Trophoblast cell (in vitro differentiated cells and primary cell): Measurements from ENCODE around the gene DSG1.

Experiments used
- DNase-seq, 2 donors: peaks; one replicate each; pipeline ENCODE4 v3.0.0-alpha.2; 2016
- H2AFZ ChIP-seq: 2 replicates; pipeline ENCODE4 v1.6.1; 2013; ENCODE audit warnings: low read length, moderate library complexity, mild to moderate bottlenecking; ENCODE audit not compliant: insufficient read depth, poor library complexity
- H2AK5ac ChIP-seq: 2 replicates; pipeline ENCODE4 v1.6.1; 2013; ENCODE audit warnings: mild to moderate bottlenecking, low read length
- H2BK120ac ChIP-seq: 2 replicates; pipeline ENCODE4 v1.6.1; 2013; ENCODE audit warnings: low read length, mild to moderate bottlenecking, moderate library complexity; ENCODE audit not compliant: insufficient read depth, poor library complexity
- H2BK12ac ChIP-seq: 2 replicates; pipeline ENCODE4 v1.6.1; 2013; ENCODE audit warnings: mild to moderate bottlenecking, low read length, moderate library complexity
- H2BK5ac ChIP-seq: 2 replicates; pipeline ENCODE4 v1.6.1; 2013; ENCODE audit warnings: low read length, low read depth, moderate library complexity, mild to moderate bottlenecking; ENCODE audit not compliant: poor library complexity
- H3K14ac ChIP-seq: 2 replicates; pipeline ENCODE4 v1.6.1; 2013; ENCODE audit warnings: mild to moderate bottlenecking, low read length
- H3K18ac ChIP-seq: 2 replicates; pipeline ENCODE4 v1.6.1; 2013; ENCODE audit warnings: mild to moderate bottlenecking, low read length
- H3K23ac ChIP-seq: 2 replicates; pipeline ENCODE4 v1.6.1; 2013; ENCODE audit warnings: low read length
- H3K27ac ChIP-seq: 2 replicates; pipeline ENCODE4 v1.5.1; 2013; ENCODE audit warnings: low read depth, mild to moderate bottlenecking, inconsistent platforms, low read length, moderate library complexity
- H3K27me3 ChIP-seq: 2 replicates; pipeline ENCODE4 v1.6.1; 2013; ENCODE audit warnings: inconsistent platforms, mild to moderate bottlenecking, low read length, moderate library complexity; ENCODE audit not compliant: insufficient read depth
- H3K36me3 ChIP-seq, 2 experiments: 1 replicate in 1 of 2; 2 replicates in 1 of 2; pipeline ENCODE4 v1.6.1; 2013; ENCODE audit warnings: low read length in 2 of 2, mild to moderate bottlenecking in 2 of 2, moderate library complexity in 1 of 2; ENCODE audit not compliant: insufficient read depth in 2 of 2, control insufficient read depth in 1 of 2
- H3K4ac ChIP-seq: 2 replicates; pipeline ENCODE4 v1.6.1; 2013; ENCODE audit warnings: low read depth, mild to moderate bottlenecking, low read length, moderate library complexity
- H3K4me1 ChIP-seq, 2 experiments: 1 replicate in 1 of 2; 2 replicates in 1 of 2; pipeline ENCODE4 v1.6.1; 2013; ENCODE audit warnings: low read length in 2 of 2, mild to moderate bottlenecking in 2 of 2, moderate library complexity in 1 of 2; ENCODE audit not compliant: insufficient read depth in 2 of 2, control insufficient read depth in 1 of 2
- H3K4me2 ChIP-seq: 2 replicates; pipeline ENCODE4 v1.6.1; 2013; ENCODE audit warnings: inconsistent platforms, mild to moderate bottlenecking, low read length, moderate library complexity
- H3K4me3 ChIP-seq: 2 replicates; pipeline ENCODE4 v1.5.1; 2013; ENCODE audit warnings: mild to moderate bottlenecking, low read depth, low read length, inconsistent platforms
- H3K79me1 ChIP-seq: one replicate; pipeline ENCODE4 v1.6.1; 2013; ENCODE audit warnings: low read length
- H3K79me2 ChIP-seq: 2 replicates; pipeline ENCODE4 v1.6.1; 2013; ENCODE audit warnings: low read length, mild to moderate bottlenecking; ENCODE audit not compliant: control insufficient read depth, insufficient read depth, poor library complexity
- H3K9ac ChIP-seq: 2 replicates; pipeline ENCODE4 v1.6.1; 2013; ENCODE audit warnings: mild to moderate bottlenecking, low read length
- H3K9me3 ChIP-seq: 2 replicates; pipeline ENCODE4 v1.6.1; 2013; ENCODE audit warnings: low read depth, mild to moderate bottlenecking, control low read depth, inconsistent platforms, low read length; ENCODE audit not compliant: insufficient read depth
- H4K12ac ChIP-seq: 2 replicates; pipeline ENCODE4 v1.6.1; 2013; ENCODE audit warnings: low read depth, mild to moderate bottlenecking, low read length, moderate library complexity
- H4K8ac ChIP-seq: 2 replicates; pipeline ENCODE4 v1.6.1; 2013; ENCODE audit warnings: low read depth, mild to moderate bottlenecking, low read length, moderate library complexity
- H4K91ac ChIP-seq: one replicate; pipeline ENCODE4 v1.6.1; 2013; ENCODE audit warnings: low read depth, mild to moderate bottlenecking, low read length, moderate library complexity
- WGBS: extraction: QIAGEN DNeasy Blood & Tissue Kit; methylation state at CpG from one replicate; pipeline ENCODE4 v1.1.7; 2013; ENCODE audit warnings: missing lambda C conversion rate; ENCODE audit not compliant: insufficient read length, insufficient coverage; ENCODE audit errors: extremely low coverage; 5-methylcytosine and 5-hydroxymethylcytosine counted together

Gene DSG1

DNA sequence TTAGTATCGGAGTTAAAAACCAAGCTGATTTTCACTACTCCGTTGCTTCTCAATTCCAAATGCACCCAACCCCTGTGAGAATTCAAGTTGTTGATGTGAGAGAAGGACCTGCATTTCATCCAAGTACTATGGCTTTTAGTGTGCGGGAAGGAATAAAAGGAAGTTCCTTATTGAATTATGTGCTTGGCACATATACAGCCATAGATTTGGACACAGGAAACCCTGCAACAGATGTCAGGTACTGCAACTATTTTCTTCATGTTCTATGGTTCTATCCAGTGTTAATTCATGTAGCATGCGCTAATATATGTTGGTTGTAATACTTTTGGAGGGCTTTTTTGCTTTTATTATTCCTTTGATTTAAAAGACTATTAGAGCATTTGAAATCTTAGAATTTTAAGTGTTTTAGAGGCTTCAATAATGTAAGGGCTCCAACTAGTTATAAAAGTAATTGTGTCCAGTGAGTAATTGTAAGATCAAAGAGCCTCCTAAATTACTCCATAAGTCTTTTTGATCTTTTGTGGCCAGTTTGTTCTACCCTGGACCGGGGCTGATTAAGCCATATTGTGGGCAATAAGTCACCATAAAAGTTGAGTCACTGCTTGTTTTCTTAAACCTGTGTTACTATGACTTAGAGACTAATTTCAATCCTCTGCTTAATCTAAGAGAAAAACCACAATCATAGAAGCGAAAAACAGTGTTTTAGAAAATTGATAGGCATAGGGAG, 81.5 kb downstream of the DSG1 start:
- no peak overlapping the region for H3K4me3 ChIP-seq
- H2AFZ ChIP-seq: no peak overlapping the region
- no peak overlapping the region for H2AK5ac ChIP-seq
- DNase-seq: no peak
- no peaks in the 10 kb centered on the region for H3K9me3 ChIP-seq
- H3K4me1 ChIP-seq: peaks cover 6 to 8% of the 10 kb centered on the region in 2 experiments
- H2BK12ac ChIP-seq: no peak overlapping the region
- no peak overlapping the region for H3K14ac ChIP-seq
- H3K23ac ChIP-seq: no peak overlapping the region
- no peak overlapping the region for H2BK120ac ChIP-seq
- no CpG with 5 or more reads among the region's 6 CpGs for WGBS
- H4K91ac ChIP-seq: no peak overlapping the region
- H2BK5ac ChIP-seq: no peak overlapping the region
- H4K8ac ChIP-seq: no peak overlapping the region
- H3K27ac ChIP-seq: no peak overlapping the region
- H3K27me3 ChIP-seq: no peaks in the 10 kb centered on the region
- no peaks in the 10 kb centered on the region for H3K79me1 ChIP-seq
- no peak overlapping the region for H3K4me2 ChIP-seq
- no peaks in the 10 kb centered on the region for H3K36me3 ChIP-seq
- no peak overlapping the region for H3K18ac ChIP-seq
- no peak overlapping the region for H3K9ac ChIP-seq
- no peak overlapping the region for H4K12ac ChIP-seq
- H3K4ac ChIP-seq: no peak overlapping the region
- H3K79me2 ChIP-seq: no peaks in the 10 kb centered on the region

DNA sequence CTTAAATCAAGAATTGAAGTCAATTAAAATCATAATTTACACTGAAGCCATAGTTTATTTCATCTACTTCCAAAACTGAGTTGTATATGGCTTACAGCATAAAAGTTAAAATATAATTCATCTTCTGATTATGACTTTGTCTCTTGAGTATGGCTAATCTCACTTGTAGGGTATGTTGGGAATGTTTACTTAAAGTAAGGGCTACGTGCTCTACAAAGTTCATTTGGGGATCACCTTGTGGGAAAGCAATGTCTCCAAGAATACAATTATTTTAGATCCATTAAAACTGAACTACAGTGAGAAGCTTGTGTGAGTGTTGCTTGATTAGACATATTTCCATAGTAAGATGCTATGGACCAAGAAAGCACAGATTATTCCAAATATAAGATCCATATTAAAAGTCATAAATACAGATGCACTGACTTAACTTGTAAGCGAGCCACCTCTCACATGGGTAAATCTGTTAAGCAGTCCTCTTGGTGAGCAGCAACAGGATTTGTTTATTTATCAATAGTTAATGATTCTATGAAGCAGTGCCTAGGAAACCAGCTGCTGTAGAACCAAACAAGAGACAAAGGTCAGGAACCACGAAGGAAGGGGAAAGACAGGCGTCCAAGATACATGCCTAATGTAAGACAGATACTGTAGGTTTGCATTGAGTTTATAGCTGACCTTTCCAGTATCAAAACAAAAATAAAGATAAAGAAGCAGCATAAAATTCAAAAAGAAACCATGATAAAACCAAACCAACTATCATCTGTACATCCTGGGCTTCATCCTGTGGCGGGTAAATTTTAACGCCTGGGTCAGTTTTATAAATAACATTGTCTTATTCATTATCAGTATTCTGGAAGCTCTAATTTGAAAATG, 83.4 kb downstream of the DSG1 start:
- Histone ChIP-seq H2BK5ac (no peak overlapping the region), H3K14ac (no peak overlapping the region), H4K12ac (no peak overlapping the region), H3K4me2 (no peak overlapping the region), H3K9ac (no peak overlapping the region), H3K18ac (no peak overlapping the region), H3K23ac (no peak overlapping the region), H3K36me3 (no peaks in the 10 kb centered on the region), H3K9me3 (no peaks in the 10 kb centered on the region), H4K91ac (no peak overlapping the region), H3K4ac (no peak overlapping the region), H2AK5ac (no peak overlapping the region), H3K79me1 (no peaks in the 10 kb centered on the region), H4K8ac (no peak overlapping the region), H3K4me3 (no peak overlapping the region), H3K79me2 (no peaks in the 10 kb centered on the region), H2AFZ (no peak overlapping the region), H3K4me1 (peaks cover 5 to 6% of the 10 kb centered on the region in 2 experiments), H3K27ac (no peak overlapping the region), H3K27me3 (no peaks in the 10 kb centered on the region), H2BK12ac (no peak overlapping the region), H2BK120ac (no peak overlapping the region)
- DNase-seq: no peak
- WGBS: no CpG with 5 or more reads among the region's 6 CpGs

DNA sequence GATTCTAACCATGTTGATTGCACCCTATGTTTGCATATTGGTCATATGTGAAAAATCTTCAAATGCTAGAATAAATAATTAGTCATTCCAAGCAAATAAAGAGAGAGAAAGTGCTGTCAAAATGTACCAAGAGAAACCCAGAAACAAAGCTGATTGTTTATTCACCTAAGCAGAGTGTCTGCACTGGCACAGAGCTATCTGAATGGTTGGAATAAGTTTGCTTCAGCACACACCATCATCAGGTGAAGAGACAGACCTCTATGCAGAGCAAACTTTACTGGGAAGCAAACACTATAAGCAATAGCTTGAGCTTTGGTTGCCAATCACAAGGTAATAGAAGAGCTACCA, 84.0 kb downstream of the DSG1 start:
- H3K4me2 ChIP-seq: no peak overlapping the region
- H3K4me3 ChIP-seq: no peak overlapping the region
- no peaks in the 10 kb centered on the region for H3K79me2 ChIP-seq
- H2BK5ac ChIP-seq: no peak overlapping the region
- H3K4ac ChIP-seq: no peak overlapping the region
- H2BK12ac ChIP-seq: no peak overlapping the region
- no peaks in the 10 kb centered on the region for H3K36me3 ChIP-seq
- no peaks in the 10 kb centered on the region for H3K9me3 ChIP-seq
- H3K4me1 ChIP-seq: peaks cover 2 to 3% of the 10 kb centered on the region in 2 experiments
- no peak overlapping the region for H2BK120ac ChIP-seq
- no peak for DNase-seq
- H3K79me1 ChIP-seq: no peaks in the 10 kb centered on the region
- H3K27me3 ChIP-seq: no peaks in the 10 kb centered on the region
- no peak overlapping the region for H3K27ac ChIP-seq
- no peak overlapping the region for H2AFZ ChIP-seq
- H3K23ac ChIP-seq: no peak overlapping the region
- H4K12ac ChIP-seq: no peak overlapping the region
- H3K14ac ChIP-seq: no peak overlapping the region
- no peak overlapping the region for H4K8ac ChIP-seq
- no peak overlapping the region for H3K18ac ChIP-seq
- no peak overlapping the region for H2AK5ac ChIP-seq
- H3K9ac ChIP-seq: no peak overlapping the region
- H4K91ac ChIP-seq: no peak overlapping the region

DNA sequence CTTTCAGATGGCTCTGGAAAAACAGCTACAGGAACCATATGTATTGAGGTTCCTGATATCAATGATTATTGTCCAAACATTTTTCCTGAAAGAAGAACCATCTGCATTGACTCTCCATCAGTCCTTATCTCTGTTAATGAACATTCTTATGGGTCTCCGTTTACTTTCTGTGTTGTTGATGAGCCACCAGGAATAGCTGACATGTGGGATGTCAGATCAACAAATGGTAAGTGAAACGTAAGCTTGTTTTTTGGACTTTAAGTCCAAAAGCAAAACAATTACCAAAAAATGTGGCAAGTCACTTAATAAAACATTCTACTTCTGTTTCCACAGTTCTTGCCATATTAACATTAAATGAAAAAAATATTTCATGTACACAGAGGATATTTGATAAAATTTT, 85.4 kb downstream of the DSG1 start:
- Histone ChIP-seq H3K23ac (no peak overlapping the region), H3K9ac (no peak overlapping the region), H4K12ac (no peak overlapping the region), H2AK5ac (no peak overlapping the region), H4K91ac (no peak overlapping the region), H3K4ac (no peak overlapping the region), H2AFZ (no peak overlapping the region), H2BK12ac (no peak overlapping the region), H3K27me3 (no peaks in the 10 kb centered on the region), H3K9me3 (no peaks in the 10 kb centered on the region), H4K8ac (no peak overlapping the region), H3K18ac (no peak overlapping the region), H3K4me1 (no peaks in the 10 kb centered on the region), H2BK5ac (no peak overlapping the region), H3K79me2 (no peaks in the 10 kb centered on the region), H3K4me2 (no peak overlapping the region), H3K36me3 (no peaks in the 10 kb centered on the region), H3K27ac (no peak overlapping the region), H2BK120ac (no peak overlapping the region), H3K79me1 (no peaks in the 10 kb centered on the region), H3K14ac (no peak overlapping the region), H3K4me3 (no peak overlapping the region)
- no CpG with 5 or more reads among the region's 2 CpGs for WGBS
- DNase-seq: no peak
